ENCODE measurements around the gene TMPRSS11E.

The TMPRSS11E gene

DNA sequence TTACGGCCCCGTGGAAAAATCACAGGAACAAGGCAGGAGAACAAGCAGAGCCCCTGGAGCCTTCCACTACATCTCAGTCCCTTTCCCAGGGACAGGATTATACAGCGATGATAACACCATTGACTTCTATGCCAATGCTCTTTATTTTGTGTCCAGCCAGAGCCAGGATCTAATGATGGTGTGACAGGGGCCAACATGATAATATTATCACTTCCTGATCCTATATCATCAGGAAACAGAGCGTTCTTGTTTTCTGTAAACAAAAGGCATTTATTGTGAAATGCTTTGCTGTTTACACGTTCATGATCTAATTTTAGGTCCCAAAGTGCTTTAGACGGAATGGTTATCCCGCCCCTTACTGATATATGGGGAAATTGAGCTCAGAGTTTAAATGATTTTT, 12.8 kb downstream of the TMPRSS11E start:
- Histone ChIP-seq H3K4me2 (ENCODE audit: low read length) (no peak overlapping the region), H3K9me3 (ENCODE audit: control insufficient read depth, low read length) (no peaks in the 10 kb centered on the region), H3K79me2 (no peaks in the 10 kb centered on the region), H3K4me1 (no peaks in the 10 kb centered on the region), H3K27me3 (ENCODE audit: control insufficient read depth, insufficient read depth, low read length) (no peaks in the 10 kb centered on the region), H2AFZ (no peak overlapping the region), H3K27ac (no peak overlapping the region), H3K4me3 (ENCODE audit: low read depth, low read length) (no peak overlapping the region), H3K36me3 (ENCODE audit: control insufficient read depth, insufficient read depth, low read length) (no peaks in the 10 kb centered on the region), H3K9ac (no peak overlapping the region)
- TF ChIP-seq CTCF (IDR thresholded peaks at IDR 0.05) = no peak

GRCh38 chr4:68461790-68462189, 14.5 kb downstream of the TMPRSS11E start:
- H3K9me3 ChIP-seq (ENCODE audit: control insufficient read depth, low read length) = no peaks in the 10 kb centered on the region
- H3K79me2 ChIP-seq = no peaks in the 10 kb centered on the region
- no peaks in the 10 kb centered on the region for H3K4me1 ChIP-seq
- no peak for TF ChIP-seq CTCF (IDR thresholded peaks at IDR 0.05)
- H3K36me3 ChIP-seq (ENCODE audit: control insufficient read depth, insufficient read depth, low read length) = no peaks in the 10 kb centered on the region
- H3K4me2 ChIP-seq (ENCODE audit: low read length) = no peak overlapping the region
- no peak overlapping the region for H3K4me3 ChIP-seq (ENCODE audit: low read depth, low read length)
- H3K9ac ChIP-seq = no peak overlapping the region
- no peak overlapping the region for H2AFZ ChIP-seq
- H3K27ac ChIP-seq = no peak overlapping the region
- no peaks in the 10 kb centered on the region for H3K27me3 ChIP-seq (ENCODE audit: control insufficient read depth, insufficient read depth, low read length)

GRCh38 chr4:68462691-68463090, 15.4 kb downstream of the TMPRSS11E start:
- Histone ChIP-seq H3K9me3 (ENCODE audit: control insufficient read depth, low read length) (no peaks in the 10 kb centered on the region), H3K4me2 (ENCODE audit: low read length) (no peak overlapping the region), H3K4me1 (no peaks in the 10 kb centered on the region), H3K9ac (no peak overlapping the region), H2AFZ (no peak overlapping the region), H3K27me3 (ENCODE audit: control insufficient read depth, insufficient read depth, low read length) (no peaks in the 10 kb centered on the region), H3K36me3 (ENCODE audit: control insufficient read depth, insufficient read depth, low read length) (no peaks in the 10 kb centered on the region), H3K27ac (no peak overlapping the region), H3K4me3 (ENCODE audit: low read depth, low read length) (no peak overlapping the region), H3K79me2 (no peaks in the 10 kb centered on the region)
- TF ChIP-seq CTCF (IDR thresholded peaks at IDR 0.05) = no peak

DNA sequence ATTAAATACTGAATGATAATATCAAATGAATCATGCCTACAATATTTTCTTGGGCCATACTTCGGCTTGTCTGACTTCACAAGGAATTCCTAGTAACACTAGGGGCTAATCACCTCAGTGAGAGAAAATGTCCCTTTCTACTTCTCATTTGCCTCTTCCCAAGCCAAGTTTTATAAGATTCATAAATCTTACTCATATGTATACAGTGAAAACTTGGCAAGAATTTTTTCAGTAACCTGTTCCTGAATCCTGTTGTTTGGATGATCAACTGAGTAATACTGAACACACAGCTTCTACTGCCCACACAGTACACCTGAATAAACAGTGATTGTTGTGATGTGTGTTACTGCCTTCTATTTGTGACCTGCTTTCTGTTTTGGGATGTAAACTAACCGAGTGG, 16.5 kb downstream of the TMPRSS11E start:
- Histone ChIP-seq H3K4me2 (ENCODE audit: low read length) (no peak overlapping the region), H2AFZ (no peak overlapping the region), H3K4me1 (no peaks in the 10 kb centered on the region), H3K9me3 (ENCODE audit: control insufficient read depth, low read length) (no peaks in the 10 kb centered on the region), H3K4me3 (ENCODE audit: low read depth, low read length) (no peak overlapping the region), H3K9ac (no peak overlapping the region), H3K36me3 (ENCODE audit: control insufficient read depth, insufficient read depth, low read length) (no peaks in the 10 kb centered on the region), H3K27me3 (ENCODE audit: control insufficient read depth, insufficient read depth, low read length) (no peaks in the 10 kb centered on the region), H3K79me2 (no peaks in the 10 kb centered on the region), H3K27ac (no peak overlapping the region)
- TF ChIP-seq CTCF (IDR thresholded peaks at IDR 0.05) = no peak

DNA sequence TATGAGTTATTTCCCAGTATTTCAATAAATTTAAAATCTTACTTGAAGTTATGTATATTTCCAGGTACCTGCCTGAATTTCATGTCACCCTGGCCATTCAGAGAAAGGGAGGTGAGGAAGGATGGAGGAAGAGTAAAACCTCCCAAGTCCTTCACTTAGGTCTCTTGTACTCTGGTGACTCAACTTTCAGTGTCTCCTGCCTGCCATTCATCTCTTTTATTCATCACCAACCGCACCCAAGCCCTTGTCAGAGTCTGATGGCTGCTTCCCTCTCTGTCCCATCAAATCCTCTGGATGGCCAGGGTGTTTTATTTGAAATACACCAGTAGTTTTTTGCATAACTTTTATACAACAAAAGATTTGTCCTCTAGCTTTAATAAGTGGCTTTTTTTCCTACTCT, 17.8 kb downstream of the TMPRSS11E start:
- no peaks in the 10 kb centered on the region for H3K36me3 ChIP-seq (ENCODE audit: control insufficient read depth, insufficient read depth, low read length)
- no peak overlapping the region for H3K4me2 ChIP-seq (ENCODE audit: low read length)
- H3K9me3 ChIP-seq (ENCODE audit: control insufficient read depth, low read length) = no peaks in the 10 kb centered on the region
- no peak overlapping the region for H2AFZ ChIP-seq
- no peak for TF ChIP-seq CTCF (IDR thresholded peaks at IDR 0.05)
- H3K4me1 ChIP-seq = no peaks in the 10 kb centered on the region
- H3K9ac ChIP-seq = no peak overlapping the region
- H3K27ac ChIP-seq = no peak overlapping the region
- H3K79me2 ChIP-seq = no peaks in the 10 kb centered on the region
- H3K4me3 ChIP-seq (ENCODE audit: low read depth, low read length) = no peak overlapping the region
- H3K27me3 ChIP-seq (ENCODE audit: control insufficient read depth, insufficient read depth, low read length) = no peaks in the 10 kb centered on the region

Measured in parathyroid adenoma (tissue), 2 donors.